Activated CD4-positive, alpha-beta T cell treated with anti-CD3 and anti-CD28 coated beads, Interleukin-2, amount 10 ng/mL, durations not matched to agents 24 days and 14 days (primary cell): ENCODE results near the gene ABCD3. TPM values are rescaled to one million over a fixed set of nuclear protein-coding genes. Genes with fewer than 3 reads are reported as not detected.
A peak's percentile ranks its signal among the peaks of the same experiment; 100 is the strongest.

ENCODE experiments used
- DNase-seq: peaks from one replicate; pipeline ENCODE4 v3.0.0; 2022
- H3K27ac Mint-ChIP-seq: one replicate; pipeline ENCODE4 v1.8.0; 2022; ENCODE audit warnings: mild to moderate bottlenecking, mixed read lengths
- H3K27me3 Mint-ChIP-seq: one replicate; pipeline ENCODE4 v1.8.0; 2022; ENCODE audit warnings: mixed read lengths
- H3K36me3 Mint-ChIP-seq: one replicate; pipeline ENCODE4 v1.8.0; 2022; ENCODE audit warnings: low read depth, mild to moderate bottlenecking, mixed read lengths
- H3K4me1 Mint-ChIP-seq: one replicate; pipeline ENCODE4 v1.8.0; 2021; ENCODE audit warnings: mixed read lengths
- H3K4me3 Mint-ChIP-seq: one replicate; pipeline ENCODE4 v1.8.0; 2022; ENCODE audit warnings: mild to moderate bottlenecking, moderate library complexity, mixed read lengths
- H3K9me3 Mint-ChIP-seq: one replicate; pipeline ENCODE4 v1.8.0; 2021; ENCODE audit warnings: mixed read lengths
- intact Hi-C: fragments of 100-400 bp; cut with micrococcal nuclease; formaldehyde crosslinking; loops from one replicate; pipeline ENCODE4 v1.15.1; 2023
- total RNA-seq: library from RNA; stranded (reverse); gene quantifications from 2 replicates; pipeline ENCODE4 v1.2.3, GENCODE V29; 2022

Gene ABCD3
- total RNA-seq, 1 donor from 2014 or later, result 31.1 TPM

DNA sequence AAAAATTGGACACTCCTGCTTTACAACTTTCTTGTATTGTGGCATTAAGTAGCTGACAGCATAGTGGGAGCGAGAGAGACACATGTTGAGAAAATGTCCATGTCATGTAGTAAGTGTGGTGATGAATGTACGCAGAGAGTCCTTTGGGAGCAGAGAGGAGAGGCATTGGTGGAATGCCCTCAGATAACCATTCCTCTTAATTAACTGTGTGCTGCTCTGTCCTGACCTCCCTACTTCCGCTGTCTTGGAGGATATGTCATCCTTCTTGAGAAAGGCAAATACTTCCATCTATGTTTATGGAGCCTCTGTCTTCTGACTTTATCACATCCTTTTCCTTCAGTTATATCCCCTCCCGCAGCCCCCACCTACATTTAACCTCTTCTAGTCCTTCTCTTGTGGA lies 85.0 kb downstream of the ABCD3 start:
- Mint-ChIP-seq H3K27ac (no peak overlapping the region), H3K4me3 (no peak overlapping the region), H3K36me3 (peaks cover 34% of the 10 kb centered on the region), H3K9me3 (no peaks in the 10 kb centered on the region), H3K4me1 (peaks cover 6% of the 10 kb centered on the region), H3K27me3 (no peaks in the 10 kb centered on the region)
- intact Hi-C loops, result no loop called here
- no peak for DNase-seq

- Mint-ChIP-seq H3K27ac (no peak overlapping the region), H3K27me3 (no peaks in the 10 kb centered on the region), H3K4me1 (peaks cover 6% of the 10 kb centered on the region), H3K36me3 (peaks cover 33% of the 10 kb centered on the region), H3K4me3 (no peak overlapping the region), H3K9me3 (peaks cover 4% of the 10 kb centered on the region)
- no peak for DNase-seq
- intact Hi-C loops, result no loop called here
Observed at GRCh38 chr1:94504601-94505000, 86.4 kb downstream of the ABCD3 start.

DNA sequence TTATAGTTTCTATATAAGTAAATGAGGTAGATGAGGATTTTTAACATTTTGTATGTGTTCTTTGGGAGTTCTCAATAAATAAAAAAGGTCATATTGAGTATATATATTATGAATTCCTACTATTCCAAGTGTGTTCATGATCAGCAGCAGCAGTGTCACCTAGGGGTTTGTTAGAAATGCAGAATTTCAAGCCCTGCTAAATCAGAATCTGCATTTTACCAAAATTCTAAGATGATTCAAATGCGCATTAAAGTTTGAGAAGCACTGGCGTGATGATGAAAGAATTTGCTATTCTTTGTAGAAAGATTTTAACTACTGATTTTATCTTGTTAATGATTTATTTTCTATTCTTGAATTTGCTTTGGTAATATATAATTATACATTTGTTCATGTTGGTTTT lies 94.6 kb downstream of the ABCD3 start:
- no peaks in the 10 kb centered on the region for H3K4me1 Mint-ChIP-seq
- intact Hi-C loops, result no loop called here
- no peak overlapping the region for H3K4me3 Mint-ChIP-seq
- H3K36me3 Mint-ChIP-seq, result peaks cover 14% of the 10 kb centered on the region
- no peak for DNase-seq
- peaks cover 5% of the 10 kb centered on the region for H3K9me3 Mint-ChIP-seq
- H3K27ac Mint-ChIP-seq, result no peak overlapping the region
- no peaks in the 10 kb centered on the region for H3K27me3 Mint-ChIP-seq

DNA sequence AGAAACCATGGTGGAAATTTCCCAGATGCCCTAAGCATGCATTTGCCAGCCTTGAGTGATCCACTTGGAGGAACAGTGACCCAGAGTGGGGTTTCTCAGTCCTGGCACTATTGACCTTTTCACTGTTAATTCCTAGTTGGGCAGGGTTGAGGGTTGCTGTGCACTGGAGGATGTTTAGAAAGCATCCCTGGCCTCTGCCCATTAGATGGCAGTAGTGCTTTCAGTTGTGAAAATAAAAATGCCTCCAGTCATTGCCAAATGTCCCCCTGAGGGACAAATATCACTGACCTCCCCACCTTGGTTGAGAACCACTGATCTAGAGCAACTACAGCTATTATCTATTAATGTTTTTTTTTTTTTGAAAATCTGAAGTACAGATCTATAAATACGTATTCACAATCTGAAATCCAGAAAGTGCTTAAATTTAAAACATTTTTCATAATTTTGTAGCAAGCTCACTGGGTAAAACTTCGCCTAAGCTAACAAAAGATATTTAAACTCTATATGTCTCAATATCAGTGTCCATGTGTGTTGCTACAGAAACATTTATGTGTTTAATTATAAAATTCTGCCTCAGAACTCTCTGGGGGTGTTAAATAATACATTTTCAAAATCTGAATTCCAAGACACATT lies 96.0 kb downstream of the ABCD3 start:
- peaks cover 9% of the 10 kb centered on the region for H3K36me3 Mint-ChIP-seq
- intact Hi-C loops, result no loop called here
- H3K4me1 Mint-ChIP-seq, result no peaks in the 10 kb centered on the region
- no peaks in the 10 kb centered on the region for H3K27me3 Mint-ChIP-seq
- no peak overlapping the region for H3K4me3 Mint-ChIP-seq
- H3K27ac Mint-ChIP-seq, result no peak overlapping the region
- peak; percentile 64 for DNase-seq
- peaks cover 5% of the 10 kb centered on the region for H3K9me3 Mint-ChIP-seq

- Mint-ChIP-seq H3K4me3 (no peak overlapping the region), H3K27ac (no peak overlapping the region), H3K4me1 (no peaks in the 10 kb centered on the region), H3K36me3 (peaks cover 6% of the 10 kb centered on the region), H3K9me3 (no peaks in the 10 kb centered on the region), H3K27me3 (no peaks in the 10 kb centered on the region)
- DNase-seq, result no peak
- intact Hi-C loops, result no loop called here
Observed at GRCh38 chr1:94515296-94515947, 97.2 kb downstream of the ABCD3 start.

GRCh38 chr1:94519351-94519750 lies 101.2 kb downstream of the ABCD3 start:
- Mint-ChIP-seq H3K27ac (no peak overlapping the region), H3K36me3 (peaks cover 4% of the 10 kb centered on the region), H3K4me1 (no peaks in the 10 kb centered on the region), H3K27me3 (no peaks in the 10 kb centered on the region), H3K4me3 (no peak overlapping the region), H3K9me3 (no peaks in the 10 kb centered on the region)
- intact Hi-C loops, result no loop called here
- DNase-seq, result no peak

DNA sequence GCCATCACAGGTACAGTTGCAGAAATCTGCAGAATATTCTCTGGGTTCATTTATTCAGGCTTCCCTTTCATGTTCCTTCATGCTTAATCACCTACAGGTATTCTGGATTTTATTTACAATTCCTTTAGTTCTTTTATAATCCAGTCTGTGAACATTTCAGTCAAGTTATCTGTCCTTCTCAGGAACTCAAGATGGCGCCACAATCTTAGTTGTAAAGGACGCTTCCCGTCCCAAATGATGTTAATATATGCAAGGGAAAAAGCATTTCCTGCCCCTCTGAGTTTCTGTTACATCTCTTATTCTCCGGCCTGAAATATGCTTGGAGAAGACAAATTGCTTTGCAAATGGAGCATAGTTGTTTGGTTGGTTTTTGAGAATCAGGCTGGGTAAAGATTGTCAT lies 104.1 kb downstream of the ABCD3 start:
- Mint-ChIP-seq H3K27me3 (peaks cover 10% of the 10 kb centered on the region), H3K4me1 (no peaks in the 10 kb centered on the region), H3K27ac (no peak overlapping the region), H3K4me3 (no peak overlapping the region), H3K36me3 (peaks cover 1% of the 10 kb centered on the region), H3K9me3 (no peaks in the 10 kb centered on the region)
- intact Hi-C loops, result loop anchor here (5.0 kb wide), 1 partner anchor 285 kb away; no protein-coding TSS in a partner anchor
- DNase-seq, result no peak

DNA sequence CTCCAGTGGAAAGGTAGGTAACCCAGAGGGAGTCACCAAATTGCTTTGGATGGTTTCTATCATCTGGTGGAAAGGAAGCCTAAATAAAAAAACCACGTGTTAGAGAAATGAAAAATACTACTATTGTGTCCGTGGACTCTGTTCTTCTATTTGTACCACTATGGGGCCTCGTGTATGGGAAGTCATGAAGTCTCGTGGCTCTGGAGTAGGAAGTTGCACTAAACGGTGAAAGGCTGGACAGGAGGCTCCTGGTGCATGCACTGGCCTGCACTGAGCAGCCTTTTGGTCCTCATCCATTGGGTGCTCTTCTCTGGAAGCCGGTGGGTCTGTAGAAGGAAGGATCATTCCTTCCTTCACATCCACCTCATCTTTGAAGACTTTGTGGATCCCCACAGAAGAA lies 106.3 kb downstream of the ABCD3 start:
- intact Hi-C loops, result loop anchor here (5.0 kb wide), 1 partner anchor 283 kb away; no protein-coding TSS in a partner anchor
- no peaks in the 10 kb centered on the region for H3K4me1 Mint-ChIP-seq
- DNase-seq, result no peak
- no peak overlapping the region for H3K4me3 Mint-ChIP-seq
- H3K27ac Mint-ChIP-seq, result no peak overlapping the region
- peaks cover 15% of the 10 kb centered on the region for H3K27me3 Mint-ChIP-seq
- H3K9me3 Mint-ChIP-seq, result no peaks in the 10 kb centered on the region
- peaks cover 1% of the 10 kb centered on the region for H3K36me3 Mint-ChIP-seq

- H3K9me3 Mint-ChIP-seq, result no peaks in the 10 kb centered on the region
- no peak overlapping the region for H3K4me3 Mint-ChIP-seq
- H3K36me3 Mint-ChIP-seq, result no peaks in the 10 kb centered on the region
- no peak overlapping the region for H3K27ac Mint-ChIP-seq
- H3K4me1 Mint-ChIP-seq, result no peaks in the 10 kb centered on the region
- H3K27me3 Mint-ChIP-seq, result peaks cover 15% of the 10 kb centered on the region
- intact Hi-C loops, result no loop called here
- no peak for DNase-seq
Observed at GRCh38 chr1:94526152-94526980, 108.2 kb downstream of the ABCD3 start.

DNA sequence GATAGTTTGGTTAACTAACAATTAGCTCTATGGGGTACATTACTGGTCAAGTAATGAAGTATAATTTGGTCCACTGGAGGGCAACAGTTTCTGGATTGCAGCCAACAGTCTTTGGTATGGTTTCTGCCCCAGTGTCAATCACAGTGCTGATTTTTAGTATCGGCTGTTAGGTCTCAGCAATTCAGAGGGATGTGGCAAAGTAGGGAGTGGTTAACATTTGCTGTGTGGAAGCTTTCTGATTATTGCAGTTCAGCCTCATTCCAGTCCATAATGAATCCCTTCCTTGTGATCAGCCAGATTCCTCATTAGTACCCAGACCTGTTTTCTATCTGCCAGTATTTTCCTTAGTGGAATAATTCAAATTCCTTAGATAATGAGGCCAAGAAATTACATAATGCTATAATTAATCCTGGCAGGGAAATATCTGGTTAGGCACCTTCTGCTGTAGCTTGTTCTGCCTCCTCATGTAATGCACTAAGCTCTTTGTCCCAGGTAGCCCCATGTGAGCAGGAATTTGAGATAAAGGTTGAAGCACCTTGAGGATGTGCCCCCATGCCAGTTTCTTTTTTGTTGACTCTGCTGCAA lies 109.3 kb downstream of the ABCD3 start:
- intact Hi-C loops, result no loop called here

GRCh38 chr1:94528299-94528698 lies 110.1 kb downstream of the ABCD3 start:
- no peaks in the 10 kb centered on the region for H3K36me3 Mint-ChIP-seq
- intact Hi-C loops, result no loop called here
- no peaks in the 10 kb centered on the region for H3K4me1 Mint-ChIP-seq
- no peaks in the 10 kb centered on the region for H3K9me3 Mint-ChIP-seq
- no peak overlapping the region for H3K4me3 Mint-ChIP-seq
- no peak for DNase-seq
- H3K27ac Mint-ChIP-seq, result no peak overlapping the region
- H3K27me3 Mint-ChIP-seq, result peaks cover 19% of the 10 kb centered on the region

More for the DNA sequence above, 109.3 kb downstream of the ABCD3 start:
- no peak for DNase-seq
- Mint-ChIP-seq H3K4me3 (no peak overlapping the region), H3K27me3 (peaks cover 15% of the 10 kb centered on the region), H3K36me3 (no peaks in the 10 kb centered on the region), H3K4me1 (no peaks in the 10 kb centered on the region), H3K27ac (no peak overlapping the region), H3K9me3 (no peaks in the 10 kb centered on the region)

DNA sequence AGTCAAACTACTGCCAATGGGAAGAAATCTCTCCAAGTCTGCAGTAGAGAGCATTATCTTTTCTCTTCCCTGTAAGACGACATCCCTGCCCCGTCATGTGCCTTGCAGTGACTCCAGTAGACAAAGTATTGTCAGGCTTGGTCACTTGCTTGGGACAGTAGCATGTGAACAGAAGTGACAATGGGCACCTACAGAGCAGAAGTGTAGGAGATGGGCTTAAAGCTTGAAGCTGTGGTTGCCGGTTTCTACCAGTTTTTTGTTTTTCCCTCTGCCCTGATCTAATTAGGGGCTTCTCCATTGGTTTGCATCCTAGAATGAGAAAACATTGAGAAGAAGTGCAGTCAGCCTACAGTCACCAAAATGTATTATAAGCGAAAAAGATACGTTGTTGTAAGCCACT lies 110.6 kb downstream of the ABCD3 start:
- no peak overlapping the region for H3K4me3 Mint-ChIP-seq
- H3K4me1 Mint-ChIP-seq, result no peaks in the 10 kb centered on the region
- no peaks in the 10 kb centered on the region for H3K9me3 Mint-ChIP-seq
- H3K27ac Mint-ChIP-seq, result no peak overlapping the region
- intact Hi-C loops, result no loop called here
- peaks cover 19% of the 10 kb centered on the region for H3K27me3 Mint-ChIP-seq
- DNase-seq, result no peak
- H3K36me3 Mint-ChIP-seq, result no peaks in the 10 kb centered on the region

- Mint-ChIP-seq H3K9me3 (no peaks in the 10 kb centered on the region), H3K4me3 (no peak overlapping the region), H3K27me3 (peaks cover 19% of the 10 kb centered on the region), H3K36me3 (no peaks in the 10 kb centered on the region), H3K4me1 (no peaks in the 10 kb centered on the region), H3K27ac (no peak overlapping the region)
- intact Hi-C loops, result no loop called here
- DNase-seq, result no peak
Observed at GRCh38 chr1:94529416-94529815, 111.2 kb downstream of the ABCD3 start.

DNA sequence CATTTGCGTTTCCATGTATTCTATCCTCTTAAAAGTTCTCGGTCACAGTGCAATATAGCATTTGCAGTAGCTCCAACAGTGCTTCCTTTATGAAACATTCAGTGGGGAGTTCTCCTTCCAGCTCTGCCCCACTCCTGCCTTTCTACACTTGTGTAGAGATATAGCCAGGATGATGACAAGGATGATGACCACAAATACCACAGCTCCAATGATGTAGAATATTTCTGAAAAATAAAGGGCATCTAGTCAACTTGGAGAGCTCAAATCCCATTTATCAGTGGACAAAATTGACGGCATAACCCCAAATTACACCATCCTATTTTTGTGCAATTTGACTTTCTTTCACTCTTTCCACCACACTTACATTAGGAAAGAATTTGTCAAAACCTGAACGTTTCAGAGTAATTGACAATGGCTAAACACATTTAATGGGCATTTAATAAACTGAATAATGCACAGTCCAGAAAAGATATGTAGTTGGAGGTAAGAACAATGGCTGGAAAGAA lies 112.2 kb downstream of the ABCD3 start:
- no peak for DNase-seq
- Mint-ChIP-seq H3K4me1 (no peaks in the 10 kb centered on the region), H3K36me3 (no peaks in the 10 kb centered on the region), H3K4me3 (no peak overlapping the region), H3K27ac (no peak overlapping the region), H3K9me3 (no peaks in the 10 kb centered on the region), H3K27me3 (peaks cover 15% of the 10 kb centered on the region)
- intact Hi-C loops, result no loop called here
